GM12891 (cell line): ENCODE data around the gene VPS16.

Experiments
- PAX5 ChIP-seq: IDR thresholded peaks from 2 replicates; pipeline ENCODE4 v1.6.1; 2011; ENCODE audit warnings: low read length, moderate library complexity, mild to moderate bottlenecking; ENCODE audit not compliant: insufficient read depth, severe bottlenecking
- POLR2A ChIP-seq: IDR thresholded peaks from 2 replicates; pipeline ENCODE4 v1.6.1; 2011; ENCODE audit warnings: low read depth, low read length, control low read depth
- POLR2AphosphoS5 ChIP-seq: IDR thresholded peaks from 2 replicates; pipeline ENCODE4 v1.6.1; 2011; ENCODE audit warnings: low read depth, low read length, control low read depth
- SPI1 ChIP-seq: IDR thresholded peaks from 2 replicates; pipeline ENCODE4 v1.6.1; 2011; ENCODE audit warnings: low read depth, low read length, control low read depth
- TAF1 ChIP-seq: IDR thresholded peaks from 2 replicates; pipeline ENCODE4 v1.6.1; 2011; ENCODE audit warnings: low read depth, low read length, control low read depth

GRCh38 chr20:2835331-2835796 is 5.2 kb upstream of the VPS16 start:
- TF ChIP-seq TAF1 (no peak), POLR2AphosphoS5 (no peak), POLR2A (no peak), SPI1 (no peak), PAX5 (no peak)
